HuH-7 (cell line): ENCODE measurements around the gene TMTC3.
A peak's percentile ranks its signal among the peaks of the same experiment; 100 is the strongest.
"Not testable (repeated sequence)": the region's sequence is repeated elsewhere in the genome, so short reads cannot be mapped to it uniquely, and the experiment has no call there.

Experiments
- DNase-seq: peaks from one replicate; pipeline ENCODE4 v3.0.0; 2011; ENCODE audit warnings: low spot score

The TMTC3 gene

DNA sequence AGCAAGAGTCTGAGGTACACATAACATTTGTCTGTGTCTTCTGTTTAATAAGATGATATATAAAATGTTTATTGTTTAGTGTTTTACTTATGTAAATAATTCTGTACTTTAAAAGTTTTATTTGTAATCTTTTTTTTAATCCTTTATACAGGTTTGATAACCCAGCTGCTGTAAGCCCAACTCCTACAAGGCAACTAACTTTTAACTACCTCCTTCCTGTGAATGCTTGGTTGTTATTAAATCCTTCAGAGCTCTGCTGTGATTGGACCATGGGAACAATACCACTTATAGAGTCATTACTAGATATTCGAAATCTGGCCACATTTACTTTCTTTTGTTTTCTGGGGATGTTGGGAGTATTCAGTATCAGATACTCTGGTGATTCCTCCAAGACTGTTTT lies 24.1 kb downstream of the TMTC3 start:
- no peak for DNase-seq

DNA sequence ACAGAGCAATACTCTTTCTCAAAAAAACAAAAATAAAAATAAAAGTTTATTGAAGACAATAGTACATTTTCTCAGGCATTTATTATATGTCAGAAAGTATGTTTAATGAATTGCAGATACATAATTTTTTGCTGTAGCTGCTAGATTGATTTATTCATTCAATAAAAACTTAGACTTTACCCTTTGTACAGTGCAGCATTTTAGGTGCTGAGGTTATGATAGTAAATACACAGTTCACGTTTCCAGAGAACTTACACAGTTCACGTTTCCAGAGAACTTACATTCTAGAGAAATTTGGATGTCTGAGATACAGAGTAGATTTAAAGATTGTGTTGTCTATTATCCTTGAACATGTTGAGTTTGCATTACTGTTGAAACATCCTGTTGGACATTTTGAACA lies 25.3 kb downstream of the TMTC3 start:
- no peak for DNase-seq

- DNase-seq: no peak
These were observed 30.8 kb downstream of the TMTC3 start for GRCh38 chr12:88172844-88173407.

DNA sequence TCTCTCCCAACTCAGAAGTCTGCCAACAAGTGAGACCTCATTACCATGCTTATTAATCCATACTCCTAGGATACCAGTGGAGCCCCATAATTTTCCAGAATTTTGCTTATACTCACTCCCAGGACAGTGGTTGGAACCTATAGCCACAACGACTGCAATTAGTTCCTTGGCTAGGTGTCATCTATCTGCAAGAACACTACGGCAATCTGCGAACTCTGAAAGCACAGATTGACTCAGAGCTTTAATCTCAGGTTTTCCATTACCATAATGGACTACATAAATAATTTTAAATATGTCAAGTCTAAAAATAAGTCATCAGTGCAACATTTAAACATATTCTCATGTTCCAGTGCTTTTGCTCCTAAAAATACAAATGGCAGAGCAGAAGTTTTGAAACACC lies 33.4 kb downstream of the TMTC3 start:
- DNase-seq: no peak

DNA sequence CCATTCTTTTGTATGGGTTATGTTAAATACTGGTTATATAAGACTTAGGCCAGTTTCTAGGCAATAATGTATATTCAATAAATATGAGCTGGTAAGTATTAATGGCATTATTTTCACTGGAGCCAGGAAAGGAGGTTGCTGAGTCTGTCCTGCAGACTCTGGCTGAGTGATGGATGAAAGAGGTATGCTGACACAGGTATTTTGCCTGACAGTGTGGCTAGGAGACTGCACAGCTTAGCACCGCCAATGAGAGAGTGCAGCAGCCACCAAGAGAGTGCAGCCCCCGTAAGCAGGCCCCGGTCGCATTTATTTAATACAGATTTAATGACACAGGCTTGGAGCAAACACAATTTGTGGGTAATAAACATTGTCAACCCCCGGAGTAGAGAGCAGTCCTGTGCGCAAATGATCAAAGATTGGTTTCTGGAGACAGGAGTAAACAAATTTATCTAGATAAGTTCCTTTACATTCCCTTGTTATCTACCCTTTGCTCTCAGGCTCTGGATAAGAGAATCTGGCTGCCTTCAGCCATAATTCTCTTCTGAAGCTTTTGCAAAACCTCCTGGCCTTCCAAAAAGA lies 37.4 kb downstream of the TMTC3 start:
- DNase-seq: no peak

DNA sequence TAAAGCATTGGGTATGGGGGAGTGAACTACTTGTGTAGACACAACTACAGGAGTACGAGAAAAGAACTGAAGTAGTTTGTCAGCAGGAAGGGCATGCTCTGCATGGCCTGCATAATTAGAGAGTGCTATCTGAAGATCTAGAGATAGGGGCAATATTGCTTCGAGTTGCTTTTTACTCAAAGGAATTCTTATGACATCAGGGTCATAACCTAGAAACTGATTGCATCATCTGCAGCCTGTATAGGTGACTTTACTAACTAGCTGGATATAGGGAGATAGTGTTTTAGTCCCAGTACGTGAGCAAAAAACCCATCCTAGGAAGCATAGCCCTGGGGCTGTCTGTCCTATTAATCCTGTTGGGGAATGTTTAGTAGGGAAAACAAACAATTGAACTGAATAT lies 39.8 kb downstream of the TMTC3 start:
- DNase-seq: no peak

GRCh38 chr12:88182416-88182815 lies 40.3 kb downstream of the TMTC3 start:
- DNase-seq: no peak

- no peak for DNase-seq
These were observed 42.1 kb downstream of the TMTC3 start for GRCh38 chr12:88184196-88184595.

DNA sequence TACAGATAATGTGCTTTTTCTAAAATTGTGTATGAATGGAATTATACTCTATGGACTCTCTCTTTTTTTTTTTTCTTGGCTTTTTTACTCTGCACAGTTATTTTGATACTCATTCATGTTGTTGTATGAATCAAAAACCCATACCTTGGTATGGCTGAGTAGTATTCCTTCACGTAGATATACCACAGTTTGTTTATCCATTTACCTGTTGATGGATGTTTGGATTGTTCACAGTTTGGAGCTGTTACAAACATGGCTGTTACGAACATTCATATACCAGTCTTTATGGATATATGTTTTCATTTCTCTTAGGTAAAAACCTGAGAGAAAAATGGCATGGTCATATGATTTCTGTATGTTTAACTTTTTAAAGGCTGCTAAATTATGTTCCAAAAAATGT lies 43.2 kb downstream of the TMTC3 start:
- DNase-seq: no peak

- no peak for DNase-seq
These were observed 43.9 kb downstream of the TMTC3 start for GRCh38 chr12:88185988-88186387.

GRCh38 chr12:88187571-88187970 lies 45.5 kb downstream of the TMTC3 start:
- DNase-seq: no peak

DNA sequence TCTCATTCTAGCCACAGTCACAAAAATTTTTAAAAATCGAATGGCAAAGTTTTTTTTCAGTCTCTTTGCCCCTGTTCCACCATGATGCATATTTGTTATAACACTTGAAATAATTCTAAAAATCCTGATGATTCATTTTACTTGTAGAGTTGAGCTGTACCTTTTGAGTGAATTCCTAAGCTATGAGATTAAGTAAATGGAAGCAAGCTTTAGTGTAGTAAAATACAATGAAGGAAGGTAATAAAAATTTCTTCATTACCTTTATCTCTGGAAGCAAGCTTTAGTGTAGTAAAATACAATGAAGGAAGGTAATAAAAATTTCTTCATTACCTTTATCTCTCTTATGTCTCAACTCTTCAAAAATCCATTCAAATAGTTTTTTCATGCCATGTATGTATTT lies 46.1 kb downstream of the TMTC3 start:
- no peak for DNase-seq

DNA sequence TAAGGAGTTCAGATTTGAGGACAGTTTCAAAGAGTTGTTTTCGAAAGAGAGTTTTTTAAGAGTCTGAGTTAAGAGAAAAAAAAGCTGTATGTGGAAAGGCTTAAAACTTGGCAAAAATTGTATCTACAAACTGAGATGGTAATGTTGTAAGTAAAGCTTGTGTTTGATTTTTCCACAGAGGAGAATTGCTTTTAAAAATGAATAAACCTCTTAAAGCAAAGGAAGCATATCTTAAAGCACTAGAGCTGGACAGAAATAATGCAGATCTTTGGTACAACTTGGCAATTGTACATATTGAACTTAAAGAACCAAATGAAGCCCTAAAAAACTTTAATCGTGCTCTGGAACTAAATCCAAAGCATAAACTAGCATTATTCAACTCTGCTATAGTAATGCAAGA lies 50.3 kb downstream of the TMTC3 start:
- no peak for DNase-seq

DNA sequence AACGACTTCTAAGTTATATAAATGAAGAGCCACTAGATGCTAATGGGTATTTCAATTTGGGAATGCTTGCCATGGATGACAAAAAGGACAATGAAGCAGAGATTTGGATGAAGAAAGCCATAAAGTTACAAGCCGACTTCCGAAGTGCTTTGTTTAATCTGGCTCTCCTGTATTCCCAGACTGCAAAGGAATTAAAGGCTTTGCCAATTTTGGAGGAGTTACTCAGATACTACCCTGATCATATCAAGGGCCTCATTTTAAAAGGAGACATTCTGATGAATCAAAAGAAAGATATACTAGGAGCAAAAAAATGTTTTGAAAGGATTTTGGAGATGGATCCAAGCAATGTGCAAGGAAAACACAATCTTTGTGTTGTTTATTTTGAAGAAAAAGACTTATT lies 52.8 kb downstream of the TMTC3 start:
- DNase-seq: no peak

DNA sequence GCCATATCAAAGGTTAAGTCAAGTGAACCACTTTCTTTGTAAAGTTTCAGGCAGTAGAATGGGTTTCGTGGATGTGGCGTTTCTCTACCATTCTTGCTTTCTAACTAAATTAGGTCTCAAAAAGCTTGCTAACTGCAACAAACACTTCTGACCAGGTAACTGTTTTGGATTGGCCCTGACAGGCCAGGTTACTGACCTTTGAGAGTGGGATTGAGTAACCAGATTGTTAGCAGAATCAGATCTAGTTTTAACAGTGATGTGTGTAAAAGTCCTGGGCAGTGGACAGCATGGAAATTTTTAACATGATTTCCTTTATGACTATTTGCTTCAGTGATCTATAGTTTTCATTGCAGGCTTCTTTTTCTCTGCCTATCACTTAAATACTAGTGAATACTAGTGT lies 57.9 kb downstream of the TMTC3 start:
- peak; percentile 6 for DNase-seq

DNA sequence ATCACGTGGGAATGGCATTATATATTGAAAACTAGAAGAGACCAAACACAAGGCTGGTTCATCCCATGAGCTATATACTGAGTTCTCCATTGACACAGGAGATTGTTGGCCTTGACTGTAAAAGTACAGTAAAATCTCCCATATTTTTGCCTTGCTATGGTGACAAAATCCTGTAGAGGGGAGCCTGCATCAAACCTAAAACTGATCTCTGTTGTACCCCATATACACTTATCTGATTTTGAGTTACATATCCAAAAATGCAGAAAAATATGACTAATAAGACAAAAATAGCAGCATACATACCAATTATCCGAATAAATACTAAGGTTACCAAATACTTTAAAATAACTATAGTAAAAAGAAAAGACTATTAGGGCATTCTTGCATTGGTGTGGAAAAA lies 60.4 kb downstream of the TMTC3 start:
- DNase-seq: no peak

DNA sequence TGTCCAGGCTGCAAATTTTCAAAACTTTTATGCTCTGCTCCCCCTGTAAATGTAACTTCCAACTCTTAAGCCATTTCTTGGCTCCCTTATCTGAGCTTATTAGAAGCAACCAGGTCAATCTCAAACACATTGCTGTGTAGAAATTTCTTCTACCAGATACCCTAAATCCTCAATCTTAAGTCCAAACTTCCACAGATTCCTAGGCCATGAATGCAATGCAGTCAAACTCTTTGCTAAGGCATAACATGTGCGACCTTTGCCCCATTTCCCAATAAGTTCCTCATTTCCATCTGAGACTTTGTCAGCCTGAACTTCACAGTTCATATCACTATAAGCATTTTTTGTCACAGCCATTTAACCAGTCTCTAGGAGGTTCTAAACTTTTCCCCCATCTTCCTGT lies 64.5 kb downstream of the TMTC3 start:
- DNase-seq: peak; percentile 9

DNA sequence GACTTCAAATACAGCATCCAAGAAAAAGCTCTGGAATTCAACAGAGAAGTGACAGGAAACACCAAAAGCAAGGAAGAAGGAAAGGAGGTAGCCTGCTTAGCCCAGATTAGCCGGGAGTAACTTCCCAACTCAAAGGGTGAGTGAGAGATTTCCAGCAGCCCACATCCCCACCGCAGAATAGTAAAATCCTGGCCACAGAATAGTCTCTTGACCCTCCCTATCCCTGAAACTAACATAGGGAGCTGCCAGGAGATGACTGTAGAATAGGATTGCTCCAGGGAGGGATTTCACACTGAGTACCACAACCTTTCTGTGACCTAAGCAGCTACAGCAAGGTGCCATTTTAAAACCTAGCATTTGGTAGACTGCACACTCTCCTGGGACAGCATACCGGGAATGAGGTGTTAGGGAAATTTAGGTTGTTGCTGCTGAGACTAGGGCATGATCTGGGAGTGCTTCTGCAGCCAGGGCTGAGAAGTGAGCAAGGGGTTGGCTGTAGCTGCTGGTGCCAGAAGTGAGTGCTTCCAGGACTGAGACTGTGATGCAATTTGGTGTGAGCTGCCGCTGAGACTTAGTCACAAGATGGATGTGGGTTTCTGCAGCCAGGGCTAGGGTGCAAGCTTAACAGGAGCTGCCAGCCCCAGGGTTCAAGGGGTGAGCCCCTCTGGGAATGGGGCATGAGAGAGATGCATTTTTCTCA lies 66.0 kb downstream of the TMTC3 start:
- DNase-seq: no peak

DNA sequence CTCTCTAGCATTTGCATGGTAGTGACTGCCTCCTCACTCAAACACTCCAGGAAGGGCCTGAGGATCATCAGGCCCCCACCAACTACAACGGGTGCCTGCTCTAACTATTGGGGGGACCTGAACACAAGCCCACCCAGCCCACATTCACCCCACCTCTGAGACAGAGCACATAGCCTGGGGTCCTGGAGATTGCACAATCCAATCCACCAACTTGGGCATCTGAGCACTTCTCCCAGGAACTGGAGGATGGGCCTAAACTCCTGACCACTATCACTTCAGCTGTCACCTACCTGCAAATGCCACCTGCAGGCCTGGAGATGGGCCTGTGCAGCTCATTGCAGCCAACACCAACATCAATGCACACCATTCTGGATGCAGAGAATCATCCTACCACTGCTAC lies 66.6 kb downstream of the TMTC3 start:
- no peak for DNase-seq

- not testable (repeated sequence) for DNase-seq
These were observed 68.2 kb downstream of the TMTC3 start for GRCh38 chr12:88210311-88210710.

- DNase-seq: no peak
These were observed 76.2 kb downstream of the TMTC3 start for GRCh38 chr12:88218293-88218692.

DNA sequence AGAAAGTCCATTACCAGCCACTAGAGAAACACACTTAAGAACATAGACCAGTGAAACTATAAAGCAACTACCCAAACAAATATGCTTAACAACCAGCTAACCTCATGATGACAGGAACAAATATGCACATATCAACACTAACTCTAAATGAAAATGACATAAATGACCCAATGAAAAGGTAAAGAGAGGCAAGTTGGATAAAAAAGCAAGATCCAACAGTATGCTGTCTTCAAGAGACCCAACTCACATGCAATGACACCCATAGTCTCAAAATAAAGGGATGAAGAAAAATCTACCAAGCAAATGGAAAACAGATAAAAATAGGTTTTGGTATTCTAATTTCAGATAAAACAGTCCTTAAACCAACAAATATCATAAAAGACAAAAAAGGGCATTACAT lies 77.8 kb downstream of the TMTC3 start:
- no peak for DNase-seq

- no peak for DNase-seq
These were observed 81.4 kb downstream of the TMTC3 start for GRCh38 chr12:88223519-88223918.

GRCh38 chr12:88225776-88226175 lies 83.7 kb downstream of the TMTC3 start:
- no peak for DNase-seq
